Adipose tissue (tissue), 3 donors: ENCODE results near the gene ZNF578. TPM values are rescaled to one million over a fixed set of nuclear protein-coding genes. Genes with fewer than 3 reads are reported as not detected.
"Not testable (repeated sequence)": the region's sequence is repeated elsewhere in the genome, so short reads cannot be mapped to it uniquely, and the experiment has no call there.

Source experiments
- H3K27ac ChIP-seq: one replicate; pipeline ENCODE4 v1.5.1; 2013; ENCODE audit warnings: low read depth, low read length
- WGBS, 3 donors: extraction: QIAGEN DNeasy Blood & Tissue Kit; methylation state at CpG; one replicate each; pipeline ENCODE4 v1.1.7; 2013; 5-methylcytosine and 5-hydroxymethylcytosine counted together
- polyA plus RNA-seq, 3 donors: library from polyadenylated mRNA; stranded (reverse); fragments of 200-250 nt; gene quantifications; one replicate each; pipeline ENCODE4 v1.2.3, GENCODE V29; 2013
- donor health status: healthy with polysubstance abuse.
- donor health status: Bipolar disorder and iron deficiency.
- donor health status: healthy.

The ZNF578 gene
- polyA plus RNA-seq, 3 donors, result 0.27 to 1.0 (median 0.40) TPM

DNA sequence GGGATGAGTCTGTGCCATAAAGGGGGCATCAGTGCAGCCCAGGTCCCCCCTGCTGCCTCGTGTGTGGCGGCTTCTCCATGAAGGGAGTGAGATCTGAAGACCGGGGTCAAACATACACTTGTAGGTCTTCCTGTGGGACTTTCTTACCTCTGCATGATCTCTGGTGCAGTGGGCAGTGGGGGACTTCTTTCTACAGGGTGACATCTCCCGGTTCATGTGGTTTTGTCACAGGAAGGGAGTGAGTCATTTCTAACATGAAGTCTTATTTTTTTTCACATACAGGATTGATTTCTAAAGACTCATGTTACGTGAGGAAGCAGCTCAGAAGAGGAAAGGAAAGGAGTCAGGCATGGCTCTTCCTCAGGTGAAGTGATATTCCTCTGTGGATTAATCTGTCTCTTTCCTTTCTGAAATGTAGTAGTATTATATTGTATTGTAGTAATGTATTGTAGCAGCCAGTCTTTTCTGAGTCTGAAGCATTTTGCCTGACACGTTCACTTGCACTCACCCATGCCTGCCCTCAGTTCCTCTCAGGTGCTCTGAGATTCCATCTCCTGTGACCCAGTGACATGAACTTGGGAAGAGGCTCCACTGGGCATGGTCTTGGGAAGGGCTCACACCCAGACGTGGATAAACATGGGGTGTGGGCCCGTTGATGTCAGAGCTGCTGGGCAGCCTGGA lies 89.8 kb downstream of the ZNF578 start:
- no peak overlapping the region for H3K27ac ChIP-seq
- 60 to 81% (median 74%) methylated on average over 7 to 8 of the region's 8 CpGs for WGBS, 3 donors

DNA sequence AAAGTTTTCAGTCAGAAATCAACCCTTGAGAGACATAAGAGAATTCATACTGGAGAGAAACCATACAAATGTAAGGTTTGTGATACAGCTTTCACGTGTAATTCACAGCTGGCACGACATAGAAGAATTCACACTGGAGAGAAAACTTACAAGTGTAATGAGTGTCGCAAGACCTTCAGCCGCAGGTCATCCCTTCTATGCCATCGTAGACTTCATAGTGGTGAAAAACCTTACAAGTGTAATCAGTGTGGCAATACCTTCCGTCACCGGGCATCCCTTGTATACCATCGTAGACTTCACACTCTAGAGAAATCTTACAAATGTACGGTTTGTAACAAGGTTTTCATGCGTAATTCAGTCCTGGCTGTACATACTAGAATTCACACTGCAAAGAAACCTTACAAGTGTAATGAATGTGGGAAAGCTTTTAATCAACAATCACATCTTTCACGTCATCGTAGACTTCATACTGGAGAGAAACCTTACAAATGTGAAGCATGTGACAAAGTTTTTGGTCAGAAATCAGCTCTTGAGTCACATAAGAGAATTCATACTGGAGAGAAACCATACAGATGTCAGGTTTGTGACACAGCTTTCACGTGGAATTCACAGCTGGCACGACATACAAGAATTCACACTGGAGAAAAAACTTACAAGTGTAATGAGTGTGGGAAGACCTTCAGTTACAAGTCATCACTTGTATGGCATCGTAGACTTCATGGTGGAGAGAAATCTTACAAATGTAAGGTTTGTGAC lies 101.0 kb downstream of the ZNF578 start:
- no peak overlapping the region for H3K27ac ChIP-seq
- 98% methylated on average over 15 of the region's 15 CpGs for WGBS, 3 donors

DNA sequence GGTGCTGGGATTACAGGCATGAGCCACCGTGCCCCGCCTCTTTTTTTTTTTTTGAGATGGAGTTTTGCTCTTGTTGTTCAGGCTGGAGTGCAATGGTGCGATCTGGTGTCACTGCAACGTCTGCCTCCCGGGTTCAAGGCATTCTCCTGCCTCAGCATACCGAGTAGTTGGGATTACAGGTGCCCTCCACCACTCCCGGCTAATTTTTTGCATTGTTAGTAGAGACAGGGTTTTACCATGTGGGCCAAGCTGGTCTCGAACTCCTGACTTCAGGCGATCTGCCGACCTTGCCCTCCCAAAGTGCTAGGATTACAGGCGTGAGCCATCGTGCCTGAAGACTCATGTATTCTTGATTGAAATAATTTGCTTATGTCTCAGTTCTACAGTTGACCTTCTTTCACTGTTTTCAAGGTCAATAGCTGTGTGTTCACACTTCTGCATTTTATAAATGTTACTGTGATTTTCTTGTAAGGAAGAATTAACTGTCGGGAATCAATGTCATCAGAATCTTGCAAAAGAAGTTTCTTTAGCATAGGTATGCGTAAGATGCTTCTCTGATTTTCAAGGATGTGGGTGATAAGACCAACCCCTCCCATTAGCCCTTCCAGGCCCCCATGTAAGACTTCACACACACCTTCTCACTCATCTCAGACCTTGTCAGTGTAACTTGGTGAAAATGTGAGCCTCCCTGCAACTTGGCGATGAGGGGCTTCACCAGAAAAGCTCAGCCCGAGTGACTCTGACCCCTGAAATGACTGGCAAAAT lies 104.1 kb downstream of the ZNF578 start:
- H3K27ac ChIP-seq, result no peak overlapping the region
- 95 to 98% (median 97%) methylated on average over 16 of the region's 16 CpGs for WGBS, 3 donors

DNA sequence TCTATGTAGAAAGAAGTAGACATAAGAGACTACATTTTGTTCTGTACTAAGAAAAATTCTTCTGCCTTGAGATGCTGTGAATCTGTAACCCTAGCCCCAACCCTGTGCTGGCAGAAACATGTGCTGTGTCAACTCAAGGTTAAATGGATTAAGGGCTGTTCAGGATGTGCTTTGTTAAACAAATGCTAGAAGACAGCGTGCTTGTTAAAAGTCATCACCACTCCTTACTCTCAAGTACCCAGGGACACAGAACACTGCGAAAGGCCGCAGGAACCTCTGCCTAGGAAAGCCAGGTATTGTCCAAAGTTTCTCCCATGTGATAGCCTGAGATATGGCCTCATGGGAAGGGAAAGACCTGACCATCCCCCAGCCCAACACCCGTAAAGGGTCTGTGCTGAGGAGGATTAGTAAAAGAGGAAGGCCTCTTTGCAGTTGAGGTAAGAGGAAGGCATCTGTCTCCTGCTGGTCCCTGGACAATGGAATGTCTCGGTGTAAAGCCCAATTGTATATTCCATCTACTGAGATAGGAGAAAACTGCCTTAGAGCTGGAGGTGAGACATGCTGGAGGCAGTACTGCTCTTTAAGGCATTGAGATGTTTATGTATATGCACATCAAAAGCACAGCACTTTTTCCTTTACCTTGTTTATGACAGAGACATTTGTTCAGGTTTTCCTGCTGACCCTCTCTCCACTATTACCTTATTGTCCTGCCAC lies 105.5 kb downstream of the ZNF578 start:
- H3K27ac ChIP-seq, result not testable (repeated sequence)
- WGBS, 3 donors, result 68 to 78% (median 74%) methylated on average over 5 of the region's 5 CpGs

DNA sequence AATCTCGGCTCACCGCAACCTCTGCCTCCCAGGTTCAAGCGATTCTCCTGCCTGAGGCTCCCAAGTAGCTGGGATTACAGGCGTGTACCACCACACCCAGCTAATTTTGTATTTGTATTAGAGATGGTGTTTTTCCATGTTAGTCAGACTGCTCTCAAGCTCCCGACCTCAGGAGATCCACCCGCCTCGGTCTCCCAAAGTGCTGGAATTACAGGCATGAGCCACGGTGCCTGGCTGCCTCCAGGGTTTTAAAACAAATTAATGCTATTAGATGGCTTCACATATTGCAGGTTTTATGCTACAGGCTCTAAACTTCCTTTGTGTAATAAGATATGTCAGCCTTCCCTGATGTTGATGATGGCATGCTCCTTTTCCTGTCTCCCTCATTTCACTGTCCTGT lies 108.3 kb downstream of the ZNF578 start:
- not testable (repeated sequence) for H3K27ac ChIP-seq
- WGBS, 3 donors, result 95 to 98% (median 96%) methylated on average over 8 of the region's 8 CpGs

Other genes starting within 250 kb of the ZNF578 start
- gene ZNF766, start 184.0 kb upstream of the ZNF578 start, polyA plus RNA-seq, result 1 to 10 TPM; 2.0 to 3.8 (median 2.7) TPM
- gene ZNF480, start 156.4 kb upstream of the ZNF578 start, polyA plus RNA-seq, result 1 to 10 TPM; 2.5 to 3.4 (median 2.8) TPM
- gene ZNF610, start 117.3 kb upstream of the ZNF578 start, polyA plus RNA-seq, result 1 to 10 TPM in 1 of 3 donors, under 1 TPM in 2; 0.39 to 1.0 (median 0.93) TPM
- 10 to 100 TPM in 1 of 3 donors, 1 to 10 TPM in 2; 5.7 to 12.5 (median 8.5) TPM for gene ZNF880, start 83.6 kb upstream of the ZNF578 start, polyA plus RNA-seq
- gene ZNF528, start 55.7 kb upstream of the ZNF578 start, polyA plus RNA-seq, result 10 to 100 TPM in 1 of 3 donors, 1 to 10 TPM in 2; 3.2 to 11.9 (median 4.3) TPM
- gene ZNF534, start 24.4 kb upstream of the ZNF578 start, polyA plus RNA-seq, result not detected
- gene ZNF808, start 74.1 kb downstream of the ZNF578 start, polyA plus RNA-seq, result 1 to 10 TPM; 1.8 to 2.6 (median 2.5) TPM
- gene ZNF701, start 116.7 kb downstream of the ZNF578 start, polyA plus RNA-seq, result 1 to 10 TPM; 2.5 to 9.0 (median 2.9) TPM
- gene ZNF83, start 184.8 kb downstream of the ZNF578 start, polyA plus RNA-seq, result 10 to 100 TPM; 16.2 to 39.8 (median 22.6) TPM